NCI-H128 (cell line): ENCODE measurements around the gene MB.

ENCODE experiments used
- DNase-seq: peaks from one replicate; lab custom pipeline; 2025; ENCODE audit not compliant: unreplicated experiment; lab: John Stamatoyannopoulos, UW

The MB gene

GRCh38 chr22:35618427-35619223 lies 1.5 kb upstream of the MB start:
- DNase-seq, result no peak

- DNase-seq, result no peak
Observed at GRCh38 chr22:35616043-35616442, 1.1 kb downstream of the MB start.

- DNase-seq, result no peak
Observed at GRCh38 chr22:35615156-35615555, 2.0 kb downstream of the MB start.

- DNase-seq, result no peak
Observed at GRCh38 chr22:35614404-35614803, 2.7 kb downstream of the MB start.

- no peak for DNase-seq
Observed at GRCh38 chr22:35612903-35613302, 4.2 kb downstream of the MB start.

- no peak for DNase-seq
Observed at GRCh38 chr22:35611891-35612576, 5.1 kb downstream of the MB start.

- no peak for DNase-seq
Observed at GRCh38 chr22:35611200-35611890, 5.8 kb downstream of the MB start.

- DNase-seq, result no peak
Observed at GRCh38 chr22:35610741-35611140, 6.4 kb downstream of the MB start.

GRCh38 chr22:35609761-35610160 lies 7.4 kb downstream of the MB start:
- DNase-seq, result no peak

GRCh38 chr22:35609261-35609660 lies 7.9 kb downstream of the MB start:
- DNase-seq, result no peak

GRCh38 chr22:35608088-35608487 lies 9.0 kb downstream of the MB start:
- no peak for DNase-seq

- DNase-seq, result no peak
Observed at GRCh38 chr22:35606916-35607315, 10.2 kb downstream of the MB start.

- DNase-seq, result no peak
Observed at GRCh38 chr22:35605851-35606481, 11.2 kb downstream of the MB start.

GRCh38 chr22:35605369-35605680 lies 11.8 kb downstream of the MB start:
- DNase-seq, result no peak

- DNase-seq, result no peak
Observed at GRCh38 chr22:35604621-35605368, 12.3 kb downstream of the MB start.

- DNase-seq, result no peak
Observed at GRCh38 chr22:35601743-35602615, 15.2 kb downstream of the MB start.

- no peak for DNase-seq
Observed at GRCh38 chr22:35601013-35601580, 16.0 kb downstream of the MB start.

- no peak for DNase-seq
Observed at GRCh38 chr22:35600476-35600875, 16.7 kb downstream of the MB start.

GRCh38 chr22:35599364-35599763 lies 17.8 kb downstream of the MB start:
- DNase-seq, result no peak

- no peak for DNase-seq
Observed at GRCh38 chr22:35598396-35598710, 18.8 kb downstream of the MB start.
